Adrenal gland (tissue), 12 donors: ENCODE data around the gene LARGE2. TPM values are rescaled to one million over a fixed set of nuclear protein-coding genes. Genes with fewer than 3 reads are reported as not detected.

ENCODE experiments used
- DNase-seq, 7 donors: peaks; one replicate each; pipeline ENCODE4 v3.0.0-alpha.2; 2019 to 2020
- H3K27ac ChIP-seq, 5 donors: fragments of 200-600 bp; sonication (generic) in 4 of 5; 1 replicate in 3 of 5; 2 replicates in 2 of 5; pipeline versions ENCODE4 v1.5.1 to v1.8.0; 2016 to 2020; ENCODE audit warnings: mild to moderate bottlenecking in 1 of 5
- H3K27me3 ChIP-seq: fragments of 200-600 bp; 2 replicates; pipeline ENCODE4 v1.8.0; 2021
- H3K36me3 ChIP-seq, 2 donors: fragments of 200-600 bp; replicated peaks in 1 of 2; 1 replicate in 1 of 2; 2 replicates in 1 of 2; pipeline versions ENCODE4 v1.5.1 to v1.8.0; 2018 to 2022
- H3K4me1 ChIP-seq, 2 donors: fragments of 200-600 bp; replicated peaks in 1 of 2; 1 replicate in 1 of 2; 2 replicates in 1 of 2; pipeline versions ENCODE4 v1.5.1 to v1.8.0; 2018 to 2021
- H3K4me3 ChIP-seq, 4 donors: fragments of 200-600 bp; sonication (generic) in 3 of 4; one replicate each; pipeline ENCODE4 v1.5.1; 2016 to 2018
- H3K9me3 ChIP-seq, 3 donors: fragments of 200-600 bp; sonication (generic) in 1 of 3; replicated peaks in 1 of 3; 1 replicate in 2 of 3; 2 replicates in 1 of 3; pipeline versions ENCODE4 v1.5.1 to v1.8.0; 2016 to 2021
- CTCF ChIP-seq, 6 experiments: fragments of 450-650 bp in 4 of 6; fragments of 200-600 bp in 2 of 6; sonication (generic) in 1 of 6; IDR thresholded peaks; 1 replicate in 5 of 6; 2 replicates in 1 of 6; pipeline versions ENCODE4 v1.5.1 to v1.8.0; 2016 to 2021; ENCODE audit warnings: antibody characterized with exemption in 6 of 6, mild to moderate bottlenecking in 2 of 6, moderate library complexity in 1 of 6
- POLR2A ChIP-seq, 2 donors: fragments of 450-650 bp; IDR thresholded peaks; one replicate each; pipeline ENCODE4 v1.6.1; 2017; ENCODE audit warnings: antibody characterized with exemption in 2 of 2, mild to moderate bottlenecking in 2 of 2, moderate library complexity in 1 of 2
- WGBS, 4 donors: extraction: QIAGEN DNeasy Blood & Tissue Kit in 2 of 4; methylation state at CpG; one replicate each; pipeline versions ENCODE4 v1.1.5 to v1.1.7; 2013 to 2017; 5-methylcytosine and 5-hydroxymethylcytosine counted together
- intact Hi-C, 2 donors: fragments of 100-400 bp; cut with DNase I; formaldehyde crosslinking; loops; one replicate each; pipeline versions ENCODE4 v1.14.1 to v1.15.0; 2022 to 2023
- polyA plus RNA-seq, 3 donors: library from polyadenylated mRNA; stranded (reverse); fragments of 200-250 nt in 2 of 3; fragments of 350-450 nt in 1 of 3; fragmentation: Illumina TruSeq in 1 of 3; extraction: RNeasy Lipid Tissue Mini Kit (QIAGEN cat#74804) in 1 of 3; gene quantifications; one replicate each; pipeline ENCODE4 v1.2.3, GENCODE V29; 2013 to 2014
- total RNA-seq, 9 donors: library from RNA; depleted of rRNA in 4 of 9; stranded (reverse); fragments of >200 nt in 4 of 9; fragments of 120-200 nt in 1 of 9; fragmentation: NEBNext Ultra II Directional in 1 of 9; extraction: Animal tissue kit (Norgen Biotek cat#: 25700) in 1 of 9; gene quantifications; one replicate each; pipeline versions ENCODE4 v1.1.0 to v1.2.4, GENCODE V29; 2013 to 2023
- donor health status: healthy with polysubstance abuse.
- donor health status: Bipolar disorder and iron deficiency.
- donor health status: DM: yes; HTN: yes; CAD: no.
- donor health status: DM: no; HTN: no; CAD: no.
- donor health status: DM: no; HTN: no; CAD: no.
- donor health status: DM: yes; HTN: yes; CAD: no.

LARGE2 gene
- total and polyA plus RNA-seq, 12 donors: 1.0 to 13.0 (median 4.1) TPM

GRCh38 chr11:45935349-45936064 is 13.1 kb downstream of the LARGE2 start:
- H3K4me1 ChIP-seq: peaks cover 0 to 14% of the 10 kb centered on the region in 2 donors
- WGBS, 4 donors: 82 to 89% (median 84%) methylated on average over 8 of the region's 8 CpGs
- intact Hi-C loops: no loop called here
- no peak for DNase-seq
- H3K27me3 ChIP-seq: no peaks in the 10 kb centered on the region
- peaks cover 0 to 54% of the 10 kb centered on the region in 2 donors for H3K36me3 ChIP-seq
- H3K27ac ChIP-seq: no peak overlapping the region
- H3K9me3 ChIP-seq: no peaks in the 10 kb centered on the region
- H3K4me3 ChIP-seq: no peak overlapping the region
- TF ChIP-seq CTCF (IDR thresholded peaks at IDR 0.05) (no peak), POLR2A (IDR thresholded peaks at IDR 0.05) (no peak)

DNA sequence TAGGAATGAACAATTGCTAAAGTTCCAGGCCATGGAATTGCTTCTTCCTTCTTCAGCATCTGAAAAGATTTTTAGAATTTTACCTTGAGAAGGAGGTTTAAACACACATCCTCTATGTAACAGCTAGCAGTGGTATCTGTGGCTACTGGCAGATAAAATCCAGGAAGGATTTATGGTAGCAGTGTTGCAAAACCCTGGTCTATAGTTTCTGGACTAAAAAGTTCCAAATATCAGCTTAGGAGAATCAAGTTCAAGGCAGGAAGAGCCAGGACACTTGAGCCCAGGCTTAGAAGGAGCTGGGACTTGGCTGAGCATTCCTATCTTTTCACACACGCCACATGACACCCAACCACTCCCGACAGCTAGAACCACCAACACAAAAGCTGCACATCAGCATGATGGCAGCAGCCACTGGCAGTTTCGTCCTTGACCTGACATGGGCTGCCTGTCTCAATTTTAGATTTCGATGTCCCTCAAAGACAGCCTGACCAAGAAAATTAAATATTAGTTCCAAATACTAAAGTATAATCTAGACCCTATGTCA is 14.1 kb downstream of the LARGE2 start:
- peaks cover 0 to 63% of the 10 kb centered on the region in 2 donors for H3K36me3 ChIP-seq
- intact Hi-C loops: no loop called here
- H3K4me1 ChIP-seq: peaks cover 0 to 10% of the 10 kb centered on the region in 2 donors
- no peaks in the 10 kb centered on the region for H3K9me3 ChIP-seq
- no peak overlapping the region for H3K4me3 ChIP-seq
- TF ChIP-seq POLR2A (IDR thresholded peaks at IDR 0.05) (no peak), CTCF (IDR thresholded peaks at IDR 0.05) (no peak)
- H3K27me3 ChIP-seq: no peaks in the 10 kb centered on the region
- no peak overlapping the region for H3K27ac ChIP-seq
- peak in 1 of 7 donors; percentile 54 for DNase-seq
- WGBS, 4 donors: 51 to 69% (median 56%) methylated on average over 4 of the region's 4 CpGs

GRCh38 chr11:45937916-45938315 is 15.5 kb downstream of the LARGE2 start:
- DNase-seq: no peak
- no peak overlapping the region for H3K4me3 ChIP-seq
- WGBS, 4 donors: 88 to 93% (median 92%) methylated on average over 10 of the region's 10 CpGs
- intact Hi-C loops: no loop called here
- H3K4me1 ChIP-seq: peaks cover 0 to 6% of the 10 kb centered on the region in 2 donors
- TF ChIP-seq CTCF (IDR thresholded peaks at IDR 0.05) (no peak), POLR2A (IDR thresholded peaks at IDR 0.05) (no peak)
- H3K27ac ChIP-seq: no peak overlapping the region
- H3K27me3 ChIP-seq: no peaks in the 10 kb centered on the region
- H3K9me3 ChIP-seq: no peaks in the 10 kb centered on the region
- peaks cover 0 to 67% of the 10 kb centered on the region in 2 donors for H3K36me3 ChIP-seq

- WGBS, 4 donors: 73 to 87% (median 82%) methylated on average over 2 of the region's 2 CpGs
- peaks cover 0 to 6% of the 10 kb centered on the region in 2 donors for H3K4me1 ChIP-seq
- no peak for DNase-seq
- no peak overlapping the region for H3K4me3 ChIP-seq
- no peak overlapping the region for H3K27ac ChIP-seq
- no peaks in the 10 kb centered on the region for H3K27me3 ChIP-seq
- H3K36me3 ChIP-seq: peaks cover 0 to 58% of the 10 kb centered on the region in 2 donors
- intact Hi-C loops: loop anchor here in 1 of 2 donors (10.0 kb wide), 1 partner anchor 55 kb away; no protein-coding TSS in a partner anchor
- H3K9me3 ChIP-seq: no peaks in the 10 kb centered on the region
- TF ChIP-seq POLR2A (IDR thresholded peaks at IDR 0.05) (no peak), CTCF (IDR thresholded peaks at IDR 0.05) (no peak)
Measured at GRCh38 chr11:45939836-45940235, 17.4 kb downstream of the LARGE2 start.
